Stimulated activated CD8-positive, alpha-beta memory T cell treated with anti-CD3 and anti-CD28 coated beads, Interleukin-12 subunit alpha, Interleukin-12 subunit beta, amount 100 ng/mL, for 1 hour (primary cell): ENCODE results near the gene MAP7D3.
"Not testable (repeated sequence)": the region's sequence is repeated elsewhere in the genome, so short reads cannot be mapped to it uniquely, and the experiment has no call there.

ENCODE experiments used
- DNase-seq: peaks from one replicate; pipeline ENCODE4 v3.0.0-alpha.2; 2020; ENCODE audit warnings: low read depth

MAP7D3 gene

DNA sequence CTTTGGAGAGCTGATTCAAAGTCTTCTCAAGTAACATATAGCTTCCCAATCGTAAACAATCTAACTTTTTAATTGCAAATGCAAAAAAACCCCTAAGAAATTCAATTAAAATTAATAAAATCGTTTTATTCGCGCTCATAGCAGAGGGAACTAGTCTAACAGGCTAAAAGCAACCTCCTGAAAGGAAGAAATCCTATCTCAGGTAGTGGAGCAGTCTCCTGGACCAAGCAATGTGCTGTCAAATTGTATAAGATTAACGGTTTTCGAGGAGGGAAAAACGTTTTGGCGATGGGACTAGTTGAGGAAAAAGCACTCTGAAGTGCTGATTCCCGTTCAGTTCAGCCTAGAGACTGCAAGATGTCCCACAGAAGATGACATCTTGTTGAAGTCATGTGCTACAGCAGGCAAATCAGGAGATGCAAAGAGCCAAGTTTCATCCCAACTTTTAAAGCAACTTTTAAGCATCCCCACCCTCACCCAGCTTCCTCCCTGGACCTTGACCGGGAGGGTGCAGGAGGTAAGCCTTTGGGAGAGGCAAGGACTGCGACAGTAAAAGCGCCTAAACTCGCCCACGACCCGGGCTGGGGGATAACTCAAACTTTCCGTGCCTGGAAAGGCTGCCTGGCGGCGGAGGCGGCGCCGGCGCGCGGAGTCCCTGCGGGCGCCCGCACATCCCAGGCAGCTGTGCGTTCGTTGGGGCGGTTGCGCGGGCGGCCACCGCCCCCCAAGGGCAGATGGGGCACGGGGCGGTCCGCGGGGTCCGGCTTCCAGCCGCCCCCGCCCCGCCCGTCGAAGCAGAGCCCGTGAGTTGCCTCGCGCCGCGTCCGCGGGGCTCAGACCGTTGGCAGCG lies 784 bp downstream of the MAP7D3 start:
- DNase-seq, result peak; percentile 11

- DNase-seq, result no peak
Observed at GRCh38 chrX:136246201-136246600, 5.0 kb downstream of the MAP7D3 start.

DNA sequence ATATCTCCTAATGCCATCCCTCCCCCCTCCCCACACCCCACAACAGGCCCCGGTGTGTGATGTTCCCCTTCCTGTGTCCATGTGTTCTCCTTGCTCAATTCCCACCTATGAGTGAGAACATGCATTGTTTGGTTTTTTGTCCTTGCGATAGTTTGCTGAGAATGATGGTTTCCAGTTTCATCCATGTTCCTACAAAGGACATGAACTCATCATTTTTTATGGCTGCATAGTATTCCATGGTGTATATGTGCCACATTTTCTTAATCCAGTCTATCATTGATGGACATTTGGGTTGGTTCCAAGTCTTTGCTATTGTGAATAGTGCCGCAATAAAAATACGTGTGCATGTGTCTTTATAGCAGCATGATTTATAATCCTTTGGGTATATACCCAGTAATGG lies 13.4 kb downstream of the MAP7D3 start:
- DNase-seq, result not testable (repeated sequence)

DNA sequence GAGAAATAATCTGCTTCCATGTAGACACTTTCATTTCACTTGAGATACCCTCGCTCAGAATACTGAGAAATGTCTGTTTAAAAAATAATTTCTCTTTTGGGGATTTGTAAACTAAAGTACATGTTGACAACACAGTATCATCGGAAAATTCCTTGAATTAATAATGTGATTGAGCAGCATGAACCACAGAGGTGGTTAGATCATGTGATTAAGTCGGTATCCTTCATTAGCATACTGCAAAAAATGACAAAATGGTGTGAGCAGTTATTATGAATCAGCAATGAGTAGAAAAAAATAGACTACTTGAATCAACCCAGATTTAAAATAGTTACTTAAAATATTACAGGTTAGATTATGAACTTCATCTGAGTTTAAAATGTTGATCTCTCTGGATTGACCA lies 14.1 kb downstream of the MAP7D3 start:
- DNase-seq, result no peak

- no peak for DNase-seq
Observed at GRCh38 chrX:136228839-136229207, 22.4 kb downstream of the MAP7D3 start.

DNA sequence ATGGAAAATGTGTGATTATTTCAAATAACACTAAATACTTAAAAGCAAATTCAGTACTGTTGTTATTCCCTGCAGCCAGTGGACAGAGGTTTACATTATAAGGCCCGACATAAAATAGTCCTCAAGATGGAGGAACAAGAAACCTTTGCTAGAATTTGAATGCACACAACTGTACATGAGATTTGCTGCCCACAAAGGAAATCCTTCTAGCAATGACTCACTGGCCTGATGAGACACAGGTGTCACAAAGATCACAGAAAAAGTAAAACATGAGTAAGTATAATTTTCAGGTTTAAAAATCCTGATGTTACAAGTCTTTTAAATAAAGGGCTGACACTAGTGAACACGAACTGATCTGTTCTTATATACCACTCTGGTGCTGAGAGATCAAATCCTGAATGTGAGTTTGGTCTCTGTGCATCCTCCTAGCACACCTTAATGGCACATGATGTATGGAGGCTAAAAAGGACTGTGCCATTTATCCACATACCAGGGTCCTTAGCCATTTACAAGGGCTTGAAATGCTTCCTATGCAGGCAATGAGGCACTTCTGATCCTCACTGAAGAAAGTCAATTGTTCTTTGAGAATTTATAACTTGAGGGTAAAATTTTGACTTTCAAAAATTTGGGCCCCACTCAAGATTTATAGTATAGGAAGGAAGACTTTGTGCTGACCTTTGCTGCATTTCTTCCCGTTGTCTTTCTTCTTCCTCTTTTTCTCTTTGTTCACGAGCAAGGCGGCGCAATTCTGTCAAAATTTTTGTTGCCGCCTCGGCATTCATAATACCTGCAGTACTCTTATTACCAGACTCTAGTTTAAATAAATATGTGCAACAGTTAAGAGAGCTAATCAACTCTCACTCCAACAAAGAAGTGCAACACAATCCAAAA lies 23.0 kb downstream of the MAP7D3 start:
- DNase-seq, result no peak

DNA sequence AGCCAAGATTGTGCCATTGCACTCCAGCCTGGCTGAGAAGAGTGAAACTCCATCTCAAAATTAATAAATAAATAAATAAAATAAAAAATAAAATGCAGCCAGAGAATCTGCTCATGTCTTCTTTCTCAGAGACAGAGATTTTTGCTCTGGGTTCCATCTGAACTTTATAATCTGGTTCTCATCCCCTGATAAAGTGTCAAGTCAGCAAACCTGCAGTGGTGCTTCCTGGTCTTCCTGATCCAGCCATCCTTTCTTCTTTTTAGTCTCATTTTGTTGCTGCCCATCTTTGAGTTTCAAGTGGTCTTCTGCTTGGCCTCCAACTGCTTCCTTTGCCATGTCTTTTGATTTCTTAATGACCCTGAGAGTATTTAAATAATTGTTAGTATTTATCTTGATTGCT lies 24.1 kb downstream of the MAP7D3 start:
- DNase-seq, result no peak

DNA sequence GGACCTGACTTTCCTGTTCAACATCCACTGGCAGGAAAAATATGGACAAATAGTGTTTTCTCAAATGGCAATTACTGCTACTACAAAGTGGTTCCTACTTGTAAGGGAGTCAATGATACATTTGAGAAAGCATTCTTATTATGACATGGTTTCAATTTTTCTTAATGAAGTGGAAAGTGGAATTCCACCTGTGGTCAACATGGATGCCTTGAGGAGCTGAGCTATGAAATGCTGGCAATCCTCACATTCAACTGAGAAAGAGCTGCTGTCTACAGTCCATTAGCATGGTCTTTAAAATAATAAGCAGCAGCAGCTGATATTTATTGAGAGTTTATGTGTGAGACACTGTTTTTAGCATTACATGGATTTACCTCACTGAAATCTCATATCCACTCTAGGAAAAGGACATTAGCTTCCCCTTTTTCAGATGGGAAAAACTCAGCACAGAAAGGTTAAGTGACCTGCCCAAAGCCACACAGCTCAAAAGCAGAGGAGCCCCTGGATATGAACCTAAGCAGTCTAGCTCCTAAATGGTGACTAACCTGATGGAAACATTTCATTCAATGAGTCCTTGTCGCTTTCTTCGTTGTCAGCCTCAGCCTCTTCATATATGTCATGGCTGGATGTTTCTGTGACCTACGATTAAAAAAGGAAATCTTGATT lies 29.2 kb downstream of the MAP7D3 start:
- DNase-seq, result no peak

DNA sequence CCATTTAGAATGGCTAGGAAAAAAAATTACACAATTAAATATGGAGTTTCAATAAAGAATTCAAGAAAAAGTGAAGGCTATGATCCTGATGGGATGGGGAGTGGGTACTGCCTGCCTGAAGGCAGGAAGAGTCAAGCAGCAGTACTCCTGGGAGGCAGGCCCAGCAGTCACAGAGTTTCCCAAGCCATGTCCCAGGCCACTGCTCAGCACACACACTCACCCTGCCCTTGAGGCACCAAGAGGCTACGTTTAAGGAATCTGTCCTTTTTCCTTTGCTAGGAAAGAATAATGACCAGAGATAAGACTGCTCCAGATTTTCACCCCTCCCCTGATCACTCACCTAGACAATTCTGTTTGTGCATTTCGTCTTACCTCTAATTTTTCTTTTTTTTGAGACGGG lies 30.2 kb downstream of the MAP7D3 start:
- DNase-seq, result no peak

GRCh38 chrX:136220540-136220939 lies 30.7 kb downstream of the MAP7D3 start:
- DNase-seq, result no peak

DNA sequence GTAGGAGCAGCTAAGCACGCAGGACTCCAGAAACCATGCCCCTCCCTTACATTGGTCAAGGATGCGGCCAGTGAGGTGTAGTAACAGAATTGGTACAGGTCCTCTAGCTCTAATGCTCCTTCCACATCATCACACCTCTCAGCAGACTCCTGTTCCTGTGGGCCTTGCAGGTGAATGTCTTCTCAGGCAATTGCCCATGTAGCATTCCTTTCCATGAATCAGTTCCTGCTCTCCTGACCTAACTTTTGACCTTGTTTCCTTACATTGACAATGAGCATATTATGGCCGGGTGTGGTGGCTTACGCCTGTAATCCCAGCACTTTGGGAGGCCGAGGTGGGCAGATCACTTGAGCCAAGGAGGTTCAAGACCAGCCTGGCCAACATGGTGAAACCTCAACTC lies 31.3 kb downstream of the MAP7D3 start:
- no peak for DNase-seq

- no peak for DNase-seq
Observed at GRCh38 chrX:136215559-136215958, 35.6 kb downstream of the MAP7D3 start.

GRCh38 chrX:136214551-136214950 lies 36.6 kb downstream of the MAP7D3 start:
- no peak for DNase-seq

GRCh38 chrX:136212557-136213111 lies 38.6 kb downstream of the MAP7D3 start:
- no peak for DNase-seq

DNA sequence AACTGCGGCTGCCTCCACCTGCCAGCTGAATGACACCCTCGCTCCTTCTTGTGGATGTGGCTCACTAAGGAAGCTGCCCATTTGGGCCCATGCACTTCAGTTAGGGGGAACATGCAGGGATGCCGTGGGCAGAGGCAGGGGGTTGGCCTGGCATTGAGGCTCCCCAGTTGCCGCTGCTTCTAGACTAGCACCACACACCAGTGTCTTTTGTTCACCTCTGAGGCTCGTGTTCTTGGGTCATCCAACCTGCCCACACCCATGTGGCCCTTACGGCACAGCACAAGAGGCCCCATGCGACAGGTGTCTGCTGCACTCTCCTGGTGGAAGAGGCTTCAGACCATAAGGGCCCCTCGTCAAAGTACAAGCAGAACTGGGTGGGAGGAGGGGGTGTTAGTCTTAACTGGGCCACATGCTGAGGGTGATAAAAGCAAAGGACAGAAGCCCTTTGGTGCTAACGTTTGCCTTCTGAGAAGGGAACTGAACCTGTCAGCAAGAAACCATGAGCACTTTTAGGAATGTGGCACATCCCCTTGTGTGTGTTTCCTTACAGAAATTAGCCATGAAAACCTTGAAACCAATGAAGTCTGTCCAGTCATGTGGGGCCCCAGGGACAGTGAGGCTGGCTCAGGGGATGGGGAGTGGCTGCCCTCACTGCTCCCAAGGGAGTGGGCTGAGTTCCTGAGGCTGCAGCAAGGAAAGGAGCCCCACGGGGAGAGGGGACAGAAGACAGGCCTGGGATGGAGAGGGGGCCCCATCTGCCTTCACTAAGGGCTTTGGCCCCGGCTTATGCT lies 39.2 kb downstream of the MAP7D3 start:
- DNase-seq, result no peak

- DNase-seq, result no peak
Observed at GRCh38 chrX:136210806-136211205, 40.4 kb downstream of the MAP7D3 start.

GRCh38 chrX:136210243-136210642 lies 41.0 kb downstream of the MAP7D3 start:
- no peak for DNase-seq

- no peak for DNase-seq
Observed at GRCh38 chrX:136209751-136210150, 41.4 kb downstream of the MAP7D3 start.

GRCh38 chrX:136209016-136209738 lies 42.0 kb downstream of the MAP7D3 start:
- no peak for DNase-seq

- DNase-seq, result no peak
Observed at GRCh38 chrX:136207546-136207945, 43.7 kb downstream of the MAP7D3 start.

- DNase-seq, result no peak
Observed at GRCh38 chrX:136206916-136207315, 44.3 kb downstream of the MAP7D3 start.
